ENCODE data around the gene FXR2. TPM values are rescaled to one million over a fixed set of nuclear protein-coding genes. Genes with fewer than 3 reads are reported as not detected.

Gene FXR2
- total and polyA plus RNA-seq, 2 donors (not counting 3 experiments of a cell fraction or from before 2014, with no cell fraction given) = 40.1 to 48.9 TPM

GRCh38 chr17:7572588-7573323, 41.9 kb downstream of the FXR2 start:
- DNase-seq (ENCODE audit: low read depth, low spot score) (peak; percentile 100), FAIRE-seq (peak; percentile 100)
- TF ChIP-seq POLR2AphosphoS5 (IDR thresholded peaks at IDR 0.05; ENCODE audit: insufficient read depth, low read depth, low read length) (peak; percentile 100), POLR2A (IDR thresholded peaks at IDR 0.05; ENCODE audit: low read depth, low read length) (peak; percentile 99), MYC (IDR thresholded peaks at IDR 0.05; ENCODE audit: low read depth, low read length) (no peak)
- intact Hi-C loops (cut with micrococcal nuclease) = loop anchor here (1.0 to 5.0 kb wide), 6 partner anchors 11 to 265 kb away; partner anchors contain the start of genes MPDU1, POLR2A, SENP3 and WRAP53
- H2AFZ ChIP-seq (ENCODE audit: low read depth, low read length) = no peak overlapping the region
- peak overlapping the region; percentile 98 for H3K9ac ChIP-seq (replicated peaks; ENCODE audit: extremely low read depth, insufficient read depth, low read length)
- CTCF ChIA-PET = interaction anchor here (1.6 to 6.2 kb wide), 4 partner anchors 11 to 115 kb away, joined by 5 to 40 read pairs (median 10); partner anchors contain the start of genes MPDU1, SOX15, TP53 and WRAP53
- H3K9me1 ChIP-seq (replicated peaks; ENCODE audit: control insufficient read depth, extremely low read depth, insufficient read depth, low read length) = no peaks in the 10 kb centered on the region
- POLR2A ChIA-PET = interaction anchor here (1.0 to 2.1 kb wide), 4 partner anchors 10 to 114 kb away, joined by 3 to 9 read pairs (median 6); partner anchors contain the start of genes MPDU1, POLR2A, TP53 and WRAP53
- peaks cover 9% of the 10 kb centered on the region for H4K20me1 ChIP-seq (replicated peaks; ENCODE audit: control insufficient read depth, extremely low read depth, insufficient read depth, low read length)
- H3K27me3 ChIP-seq (ENCODE audit: control insufficient read depth in 2 of 2, insufficient read depth in 2 of 2, low read length in 2 of 2) = no peaks in the 10 kb centered on the region
- dilution Hi-C loops (cut with MboI; ENCODE audit: extremely low pct_ligation_motif_present, low sequenced_read_pairs) = no loop called here
- H3K27ac ChIP-seq (ENCODE audit: insufficient read depth, low read depth, low read length) = peak overlapping the region; percentile 91
- H3K4me1 ChIP-seq (ENCODE audit: control insufficient read depth, extremely low read depth, insufficient read depth, low read length) = peaks cover 43% of the 10 kb centered on the region
- peaks cover 51% of the 10 kb centered on the region for H3K79me2 ChIP-seq (ENCODE audit: control insufficient read depth, insufficient read depth, low read length)
- BruUV-seq (replicated peaks) = no TSS peak
- peaks cover 30 to 49% of the 10 kb centered on the region in 2 experiments for H3K36me3 ChIP-seq (ENCODE audit: control insufficient read depth in 2 of 2, extremely low read depth in 1 of 2, insufficient read depth in 2 of 2, low read length in 2 of 2)
- no peak overlapping the region for H3K4me2 ChIP-seq (ENCODE audit: insufficient read depth, low read length)
- H3K4me3 ChIP-seq (replicated peaks in 1 of 3; ENCODE audit: insufficient read depth in 1 of 3, low read depth in 1 of 3, low read length in 3 of 3) = peak overlapping the region; percentile 86 to 96 (median 87)
- H3K9me3 ChIP-seq (replicated peaks; ENCODE audit: control insufficient read depth, insufficient read depth, low read length) = no peaks in the 10 kb centered on the region

GRCh38 chr17:7572338-7572587, 42.4 kb downstream of the FXR2 start:
- Histone ChIP-seq H2AFZ (ENCODE audit: low read depth, low read length) (peak overlapping the region; percentile 43), H3K4me3 (replicated peaks in 1 of 3; ENCODE audit: insufficient read depth in 1 of 3, low read depth in 1 of 3, low read length in 3 of 3) (peak overlapping the region in 2 of 3 experiments; percentile 41 to 59), H4K20me1 (replicated peaks; ENCODE audit: control insufficient read depth, extremely low read depth, insufficient read depth, low read length) (peaks cover 9% of the 10 kb centered on the region), H3K9me1 (replicated peaks; ENCODE audit: control insufficient read depth, extremely low read depth, insufficient read depth, low read length) (no peaks in the 10 kb centered on the region), H3K9ac (replicated peaks; ENCODE audit: extremely low read depth, insufficient read depth, low read length) (peak overlapping the region; percentile 70), H3K9me3 (replicated peaks; ENCODE audit: control insufficient read depth, insufficient read depth, low read length) (no peaks in the 10 kb centered on the region), H3K4me1 (ENCODE audit: control insufficient read depth, extremely low read depth, insufficient read depth, low read length) (peaks cover 38% of the 10 kb centered on the region), H3K4me2 (ENCODE audit: insufficient read depth, low read length) (peak overlapping the region; percentile 76), H3K27me3 (ENCODE audit: control insufficient read depth in 2 of 2, insufficient read depth in 2 of 2, low read length in 2 of 2) (no peaks in the 10 kb centered on the region), H3K36me3 (ENCODE audit: control insufficient read depth in 2 of 2, extremely low read depth in 1 of 2, insufficient read depth in 2 of 2, low read length in 2 of 2) (peaks cover 26 to 46% of the 10 kb centered on the region in 2 experiments), H3K79me2 (ENCODE audit: control insufficient read depth, insufficient read depth, low read length) (peaks cover 48% of the 10 kb centered on the region), H3K27ac (ENCODE audit: insufficient read depth, low read depth, low read length) (peak overlapping the region; percentile 69)
- dilution Hi-C loops (cut with MboI; ENCODE audit: extremely low pct_ligation_motif_present, low sequenced_read_pairs) (no loop called here), intact Hi-C loops (cut with micrococcal nuclease) (loop anchor here (1.0 to 5.0 kb wide), 6 partner anchors 11 to 265 kb away; partner anchors contain the start of genes MPDU1, POLR2A, SENP3 and WRAP53)
- ChIA-PET CTCF (interaction anchor here (3.5 to 6.2 kb wide), 2 partner anchors 12 to 17 kb away, joined by 13 to 40 read pairs; partner anchors contain the start of gene SOX15), POLR2A (interaction anchor here (1.8 kb wide), 2 partner anchors 11 to 17 kb away, joined by 5 to 6 read pairs; partner anchors contain the start of gene MPDU1)
- no peak for DNase-seq (ENCODE audit: low read depth, low spot score)
- FAIRE-seq = no peak
- BruUV-seq (replicated peaks) = no TSS peak
- TF ChIP-seq, protein P1, sequence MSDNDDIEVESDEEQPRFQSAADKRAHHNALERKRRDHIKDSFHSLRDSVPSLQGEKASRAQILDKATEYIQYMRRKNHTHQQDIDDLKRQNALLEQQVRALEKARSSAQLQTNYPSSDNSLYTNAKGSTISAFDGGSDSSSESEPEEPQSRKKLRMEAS (IDR thresholded peaks at IDR 0.05; ENCODE audit: insufficient read depth, insufficient read length) = peak; percentile 100
- TF ChIP-seq MYC (IDR thresholded peaks at IDR 0.05; ENCODE audit: low read depth, low read length) = peak; percentile 100
- TF ChIP-seq POLR2AphosphoS5 (IDR thresholded peaks at IDR 0.05; ENCODE audit: insufficient read depth, low read depth, low read length) = no peak
- no peak for TF ChIP-seq EZH2 (IDR thresholded peaks at IDR 0.05; ENCODE audit: borderline replicate concordance, low read depth, low read length, severe bottlenecking)

Data from endothelial cell of umbilical vein (primary cell).